Measurements from ENCODE around the gene TEX14. TPM values are rescaled to one million over a fixed set of nuclear protein-coding genes. Genes with fewer than 3 reads are reported as not detected.
A peak's percentile ranks its signal among the peaks of the same experiment; 100 is the strongest.
"Not testable (repeated sequence)": the region's sequence is repeated elsewhere in the genome, so short reads cannot be mapped to it uniquely, and the experiment has no call there.

Gene TEX14
- total RNA-seq, 1 experiment from 2014 or later = not detected

DNA sequence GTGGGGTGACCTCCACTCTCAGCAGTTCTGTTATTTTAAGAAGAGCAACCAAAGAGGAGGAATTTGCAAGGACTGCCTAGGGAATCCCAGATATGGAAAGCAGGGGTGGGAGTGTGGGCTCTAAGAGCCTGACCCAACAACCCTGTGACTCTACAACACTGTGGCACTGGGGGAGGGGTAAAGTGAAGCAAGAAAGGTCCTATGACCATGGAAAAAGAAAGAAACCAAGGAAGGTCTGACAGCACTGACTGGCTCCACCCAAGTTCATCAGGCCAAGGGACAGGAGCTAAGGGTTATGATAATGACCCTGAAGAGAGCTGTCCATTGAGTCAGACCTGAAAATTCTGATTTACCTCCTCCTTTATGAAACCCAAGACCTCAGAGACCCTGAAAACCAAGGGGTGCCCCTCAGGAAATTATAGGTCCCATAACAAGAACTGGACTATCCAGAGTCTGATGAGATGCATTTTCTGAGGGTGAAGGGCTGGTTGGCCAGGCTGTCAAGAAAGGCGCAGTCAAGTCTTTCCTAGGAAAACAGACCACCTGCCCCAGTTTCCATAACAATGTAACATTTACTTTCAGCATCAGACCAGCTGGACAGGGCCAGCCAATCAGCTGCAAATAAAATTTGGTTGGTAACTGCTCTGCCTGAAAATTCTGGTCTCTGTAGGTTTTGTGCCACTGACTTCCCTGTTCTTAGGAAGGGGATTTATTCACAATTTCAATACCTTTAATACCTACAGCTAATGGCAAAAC, 123.6 kb downstream of the TEX14 start:
- DNase-seq (ENCODE audit: low spot score) = no peak

DNA sequence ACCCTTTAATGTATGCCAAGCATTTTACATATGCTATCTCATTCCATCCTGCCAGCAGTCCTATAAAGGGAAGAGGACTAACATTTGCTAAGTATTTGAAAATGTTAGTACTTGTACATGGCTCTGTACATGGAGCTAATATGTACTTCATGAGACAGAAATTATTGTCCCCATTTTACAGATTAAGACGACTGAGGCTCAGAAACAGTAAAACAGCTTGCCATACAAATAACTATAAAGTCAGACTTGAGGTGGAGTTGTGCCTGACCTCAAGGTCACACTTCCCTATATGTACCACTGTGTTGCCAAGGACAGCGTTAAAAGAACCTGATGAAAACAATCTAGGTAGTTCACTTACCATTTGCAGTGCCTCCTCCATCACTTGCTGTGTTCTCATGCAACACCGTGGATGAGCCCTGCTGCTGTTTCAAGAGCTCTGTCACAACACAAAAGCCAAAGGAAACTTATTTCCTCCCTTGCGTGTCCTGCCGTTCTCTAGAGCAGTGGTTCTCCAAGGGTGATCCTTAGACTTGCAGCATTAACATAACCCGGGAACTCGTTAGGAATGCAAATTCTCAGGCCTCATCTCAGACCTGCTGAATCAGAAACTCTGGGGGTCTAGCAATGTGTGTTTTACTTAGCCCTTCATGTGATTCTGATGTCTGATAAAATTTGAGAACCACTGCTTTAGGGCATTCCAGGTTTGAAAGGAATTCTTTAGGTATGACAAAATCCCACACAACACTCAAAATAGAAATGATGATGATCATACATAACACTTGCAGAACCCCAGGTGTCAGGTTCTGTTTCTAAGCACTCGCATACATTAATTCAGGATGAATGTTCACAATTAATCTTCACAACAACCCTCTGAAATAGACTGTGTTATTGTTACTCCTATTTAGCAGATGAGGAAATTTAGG, 126.2 kb downstream of the TEX14 start:
- DNase-seq (ENCODE audit: low spot score) = no peak

DNA sequence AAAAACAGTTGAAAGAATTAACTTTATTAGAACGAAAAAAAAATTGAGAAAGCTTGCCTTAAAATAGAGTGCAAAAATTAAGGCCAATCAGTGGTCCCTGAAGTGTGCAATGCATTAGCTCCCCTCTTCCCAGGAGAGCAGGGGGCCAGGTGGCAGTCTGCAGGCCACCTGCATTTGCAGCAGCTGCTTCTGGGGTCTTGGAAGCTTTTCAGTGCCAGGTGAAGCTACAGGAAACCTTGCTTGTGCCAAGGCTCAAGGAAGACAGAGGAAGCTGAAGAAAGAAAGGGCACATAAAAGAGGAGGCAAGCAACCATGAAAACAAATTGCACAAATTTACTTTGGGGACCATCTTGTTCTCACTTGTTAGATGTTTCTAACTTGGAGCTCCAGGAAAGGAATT, 126.9 kb downstream of the TEX14 start:
- DNase-seq (ENCODE audit: low spot score) = no peak

DNA sequence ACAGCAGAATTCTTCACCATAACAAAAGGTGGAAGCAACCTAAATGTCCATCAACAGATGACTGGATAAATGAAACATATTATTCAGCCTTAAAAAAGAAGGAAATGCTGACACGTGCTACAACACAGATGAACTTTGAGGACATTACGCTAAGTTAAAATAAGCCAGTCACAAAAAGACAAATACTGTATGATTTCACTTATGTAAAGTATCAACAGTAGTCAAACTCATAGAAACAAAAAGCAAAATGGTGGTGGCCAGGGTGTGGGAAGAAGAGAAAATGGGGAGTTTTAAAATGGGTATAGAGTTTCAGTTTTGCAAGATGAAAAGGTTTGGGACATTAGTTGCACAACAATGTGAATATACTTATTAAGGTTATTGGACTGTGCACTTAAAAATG, 127.6 kb downstream of the TEX14 start:
- DNase-seq (ENCODE audit: low spot score) = no peak

DNA sequence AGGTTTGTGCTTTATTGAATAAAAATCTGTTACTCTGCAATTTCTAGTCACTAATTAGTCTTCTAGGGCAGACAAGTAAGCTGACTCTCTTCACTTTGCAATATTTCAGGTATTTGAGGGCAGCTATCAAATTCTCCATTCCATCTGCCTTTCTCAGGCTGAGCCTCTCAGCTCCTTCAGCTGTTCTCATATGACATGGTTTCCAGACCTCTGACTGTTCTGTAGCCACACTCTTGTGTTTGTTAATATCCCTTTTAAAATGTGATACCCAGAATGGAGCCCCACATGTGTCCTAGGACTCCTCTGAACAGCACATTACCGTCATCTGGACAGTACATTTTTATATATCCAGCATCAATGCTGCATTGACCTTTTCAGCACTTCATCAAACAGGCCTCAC, 131.3 kb downstream of the TEX14 start:
- DNase-seq (ENCODE audit: low spot score) = no peak

DNA sequence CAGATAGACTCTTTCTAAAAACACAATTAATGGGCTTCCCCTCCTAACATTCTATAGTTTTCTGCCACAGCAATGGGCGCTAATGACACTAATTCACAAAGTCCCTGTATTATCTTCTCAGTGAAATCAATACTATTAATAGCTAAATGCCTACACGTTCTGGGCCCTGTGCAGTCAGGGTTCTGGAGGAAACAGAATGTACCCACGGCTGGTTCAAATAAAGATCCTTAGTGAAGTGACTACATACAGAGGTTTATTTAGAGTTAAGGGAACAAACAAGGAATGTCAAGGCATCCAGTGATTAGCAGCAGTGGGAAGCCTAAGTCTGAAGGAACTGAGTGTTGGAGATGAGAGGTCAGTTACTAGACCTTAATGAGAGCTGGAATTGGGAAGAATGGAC, 133.9 kb downstream of the TEX14 start:
- no peak for DNase-seq (ENCODE audit: low spot score)

DNA sequence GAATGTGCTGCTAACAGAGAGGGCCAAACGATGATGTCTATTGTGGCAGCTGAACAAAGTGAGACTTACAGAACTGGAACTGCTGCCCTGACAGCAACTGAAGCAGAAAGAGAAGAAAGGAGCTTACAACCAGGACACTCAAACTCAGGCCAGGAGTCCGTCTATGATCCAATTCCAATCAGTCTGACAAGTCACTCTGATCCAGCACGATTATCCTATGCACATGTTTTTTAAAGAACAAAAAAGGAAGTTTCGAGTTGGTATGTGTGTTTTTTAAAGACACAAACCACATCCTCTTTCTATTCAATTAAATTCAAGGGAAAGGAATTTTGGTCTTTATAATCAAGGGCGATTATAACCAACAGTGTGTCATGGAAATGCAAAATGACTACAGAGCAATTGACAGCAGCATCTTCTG, 135.0 kb downstream of the TEX14 start:
- DNase-seq (ENCODE audit: low spot score) = no peak

DNA sequence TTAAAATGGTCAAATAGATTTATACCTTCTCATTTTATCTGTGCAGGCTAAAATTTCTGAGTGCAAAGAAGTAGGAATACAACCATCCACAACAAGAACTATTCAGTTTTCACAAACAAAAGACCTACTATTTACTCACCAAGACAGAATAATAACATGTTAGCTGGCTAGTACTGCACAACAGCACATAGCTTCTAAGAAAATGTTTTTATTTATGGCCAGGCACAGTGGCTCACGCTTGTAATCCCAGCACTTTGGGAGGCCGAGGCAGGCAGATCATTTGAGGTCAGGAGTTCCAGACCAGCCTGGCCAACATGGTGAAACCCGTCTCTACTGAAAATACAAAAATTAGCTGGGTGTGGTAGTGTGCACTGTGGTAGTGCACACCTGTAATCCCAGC, 136.7 kb downstream of the TEX14 start:
- not testable (repeated sequence) for DNase-seq (ENCODE audit: low spot score)

DNA sequence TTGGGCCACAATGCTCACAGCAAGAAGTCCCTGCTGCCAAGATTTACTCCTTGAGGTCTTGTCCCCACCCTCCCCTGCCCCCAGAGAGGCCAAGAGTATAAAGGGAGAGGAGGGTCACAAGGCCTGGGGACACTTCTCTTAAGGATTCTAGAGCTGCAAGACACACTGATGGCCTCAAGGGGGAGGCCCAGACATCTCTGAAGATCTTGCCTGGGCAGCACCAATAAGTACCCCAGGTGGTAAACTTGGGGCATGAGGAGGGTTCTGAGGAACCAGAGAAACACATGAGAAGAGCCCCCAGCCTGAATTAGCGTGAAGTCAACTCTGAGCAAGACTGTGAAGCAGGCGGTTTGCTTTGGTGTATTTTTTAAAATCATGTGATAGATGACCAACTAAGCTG, 150.6 kb downstream of the TEX14 start:
- peak; percentile 15 for DNase-seq (ENCODE audit: low spot score)

DNA sequence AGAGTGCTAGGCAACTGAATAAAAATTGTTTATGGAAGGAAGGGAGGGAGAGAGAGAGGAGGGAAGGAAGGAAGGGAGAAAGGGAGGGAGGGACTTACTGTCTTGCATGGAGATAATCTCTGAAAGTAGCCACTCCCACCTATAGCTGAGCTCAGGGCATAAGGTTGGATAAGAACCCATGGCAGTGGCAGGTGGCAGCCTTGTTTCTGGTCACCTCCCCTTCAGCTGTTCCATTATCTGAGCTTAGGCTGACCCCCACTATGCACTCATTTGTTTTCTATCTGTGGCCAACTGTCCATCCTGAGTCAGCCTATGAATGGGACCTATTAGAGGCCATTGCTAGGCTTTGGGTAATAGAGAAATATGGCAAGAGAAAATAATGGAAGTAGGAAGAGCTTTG, 152.1 kb downstream of the TEX14 start:
- DNase-seq (ENCODE audit: low spot score) = no peak

DNA sequence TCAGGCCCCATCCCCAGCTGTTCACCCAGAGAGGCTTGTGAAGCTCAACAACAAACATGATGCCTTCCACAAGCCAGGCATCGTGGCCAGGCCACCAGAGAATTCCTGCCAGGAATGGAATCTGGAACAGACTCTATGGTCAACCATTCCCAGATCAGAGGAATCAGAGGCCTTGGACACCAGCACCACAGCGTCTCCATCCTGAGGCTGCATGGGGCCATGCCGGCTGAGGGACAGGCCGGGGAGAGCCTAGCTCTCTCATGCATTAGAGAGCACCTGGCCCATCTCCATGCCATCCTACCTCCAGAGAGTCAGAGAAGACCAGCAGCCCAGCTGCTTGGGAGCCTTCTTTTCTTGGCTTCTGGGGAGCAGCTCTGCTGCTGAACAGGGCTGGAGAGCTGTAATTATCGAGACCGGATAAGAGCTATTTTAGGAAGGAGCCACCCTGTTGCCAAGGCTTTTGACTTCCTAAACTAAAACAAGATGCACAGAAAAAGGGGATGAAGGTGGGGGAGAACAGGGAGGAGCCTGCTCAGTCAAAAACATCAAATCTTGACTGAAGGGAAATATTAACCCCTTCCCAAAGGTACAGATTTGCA, 152.9 kb downstream of the TEX14 start:
- DNase-seq (ENCODE audit: low spot score) = no peak

DNA sequence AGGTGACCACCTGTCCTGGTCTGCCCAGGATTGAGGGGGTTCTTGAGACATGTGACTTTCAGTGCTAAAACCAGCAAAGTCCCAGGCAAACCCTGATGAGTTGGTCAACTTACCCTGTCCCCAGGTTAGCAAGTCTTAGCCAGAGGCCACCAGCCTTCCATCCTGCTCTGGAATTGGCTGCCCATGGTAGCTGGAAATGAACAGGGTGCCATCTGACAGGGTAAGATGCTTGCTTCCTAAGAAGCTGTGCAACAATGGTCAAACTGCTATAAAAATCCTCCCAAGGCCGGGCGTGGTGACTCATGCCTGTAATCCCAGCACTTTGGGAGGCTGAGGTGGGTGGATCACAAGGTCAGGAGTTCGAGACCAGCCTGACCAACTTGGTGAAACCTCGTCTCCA, 154.6 kb downstream of the TEX14 start:
- DNase-seq (ENCODE audit: low spot score) = no peak

DNA sequence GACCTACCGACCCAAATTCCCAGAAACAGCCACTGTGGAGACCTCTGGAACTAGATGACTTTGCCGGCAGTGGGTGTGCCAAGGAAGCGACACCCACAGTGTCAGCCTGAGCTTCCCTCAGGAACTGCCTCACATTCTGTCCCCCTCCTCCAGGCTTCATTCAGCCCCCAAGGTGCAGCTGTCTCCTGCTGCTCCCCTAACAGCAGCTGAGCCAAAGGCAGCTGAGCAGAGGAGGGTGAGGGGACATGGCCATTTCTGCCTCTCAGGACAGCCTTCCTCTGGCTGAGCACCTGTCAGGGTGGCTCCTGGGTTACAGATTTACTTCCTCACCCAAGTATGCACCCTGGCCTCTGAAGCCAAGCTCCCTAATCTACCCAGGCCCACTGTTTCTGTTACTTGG, 155.3 kb downstream of the TEX14 start:
- no peak for DNase-seq (ENCODE audit: low spot score)

DNA sequence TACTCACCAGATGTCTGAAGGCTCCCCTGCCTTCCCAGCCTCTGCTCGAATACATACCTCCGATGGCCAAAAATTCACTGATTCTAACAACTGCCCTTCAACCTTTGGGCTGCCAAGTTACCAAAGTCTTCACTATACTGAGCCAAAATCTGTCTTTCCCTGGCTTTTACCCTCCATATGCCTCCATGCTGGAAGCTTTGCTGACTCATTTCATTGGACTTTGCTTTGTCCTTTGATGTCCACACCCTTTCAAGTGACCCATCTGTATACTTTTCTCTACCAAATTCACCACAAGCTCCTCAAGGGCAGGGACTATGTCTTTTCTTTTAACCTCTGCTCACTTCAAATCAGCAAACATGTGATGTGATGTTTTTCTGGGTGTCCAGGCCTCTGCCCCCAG, 156.4 kb downstream of the TEX14 start:
- no peak for DNase-seq (ENCODE audit: low spot score)

DNA sequence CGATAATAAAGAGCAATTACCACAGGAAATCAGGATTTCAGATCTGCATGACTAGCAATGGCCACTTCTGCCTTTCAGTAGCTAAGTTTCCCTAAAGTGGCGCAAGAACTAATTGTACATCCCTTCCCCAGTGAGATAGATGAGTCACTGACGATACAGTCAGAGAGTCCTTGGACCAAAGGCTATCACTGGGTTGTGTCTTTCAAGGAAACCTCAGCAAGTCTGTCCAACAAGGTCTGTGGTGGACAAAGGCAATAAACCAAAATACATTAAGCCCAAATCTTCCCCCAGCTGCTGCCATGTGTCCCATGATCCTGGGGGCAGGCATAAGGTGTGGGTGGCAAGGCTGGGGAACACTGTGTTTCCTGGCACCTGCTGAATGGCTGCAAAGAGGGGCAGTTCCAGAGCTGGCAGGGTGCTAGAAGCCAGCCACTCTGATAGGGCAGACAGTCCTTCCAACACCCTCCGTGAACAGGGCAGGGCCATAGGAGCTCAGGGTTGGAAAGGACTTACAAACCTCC, 156.9 kb downstream of the TEX14 start:
- DNase-seq (ENCODE audit: low spot score) = no peak

DNA sequence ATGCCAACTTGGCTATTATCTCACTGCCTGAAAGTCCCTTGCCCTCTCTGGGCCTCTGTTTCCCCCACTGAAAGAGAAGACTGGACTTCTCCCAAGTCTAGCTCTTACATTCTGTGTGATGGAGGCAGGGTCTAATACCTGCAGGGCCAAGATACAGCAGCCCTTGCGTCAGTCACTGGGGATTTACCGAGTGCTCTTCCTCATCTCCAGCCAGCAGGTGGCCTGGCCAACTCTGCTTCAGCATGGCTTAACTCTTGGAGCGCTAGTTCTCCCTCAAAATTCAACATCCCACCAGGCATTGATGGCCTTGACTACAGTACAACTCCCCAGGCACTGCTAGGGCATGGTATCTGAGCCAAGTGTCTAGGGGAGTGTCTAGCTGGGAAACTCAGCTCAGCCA, 157.5 kb downstream of the TEX14 start:
- no peak for DNase-seq (ENCODE audit: low spot score)

DNA sequence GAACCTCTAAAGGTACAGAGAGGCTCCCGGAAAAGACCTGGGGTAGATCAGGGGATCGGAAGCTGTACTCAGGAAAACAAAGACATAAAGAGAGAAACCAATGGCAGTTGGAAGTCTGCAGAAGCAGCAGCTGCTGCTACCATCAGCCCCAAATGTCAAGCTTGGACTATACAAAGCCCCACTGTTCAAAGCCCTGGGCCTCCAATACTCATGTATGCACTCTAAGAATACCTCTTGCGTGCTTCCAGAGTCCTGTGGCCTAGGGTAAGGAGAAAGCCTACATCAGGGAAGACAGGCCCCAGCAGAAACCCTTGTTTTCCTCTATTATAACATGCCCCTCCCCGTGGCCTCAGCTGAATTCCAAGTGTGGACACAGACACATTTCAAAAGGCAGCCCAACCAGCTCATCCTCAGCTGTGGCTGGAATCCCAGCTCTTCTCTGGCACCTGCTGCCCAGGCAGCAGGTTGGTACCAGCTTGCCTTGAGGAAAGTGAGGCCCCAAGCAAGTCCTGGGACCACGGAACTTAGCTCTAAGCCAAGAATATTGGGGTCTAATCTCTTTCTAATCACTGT, 158.1 kb downstream of the TEX14 start:
- no peak for DNase-seq (ENCODE audit: low spot score)

DNA sequence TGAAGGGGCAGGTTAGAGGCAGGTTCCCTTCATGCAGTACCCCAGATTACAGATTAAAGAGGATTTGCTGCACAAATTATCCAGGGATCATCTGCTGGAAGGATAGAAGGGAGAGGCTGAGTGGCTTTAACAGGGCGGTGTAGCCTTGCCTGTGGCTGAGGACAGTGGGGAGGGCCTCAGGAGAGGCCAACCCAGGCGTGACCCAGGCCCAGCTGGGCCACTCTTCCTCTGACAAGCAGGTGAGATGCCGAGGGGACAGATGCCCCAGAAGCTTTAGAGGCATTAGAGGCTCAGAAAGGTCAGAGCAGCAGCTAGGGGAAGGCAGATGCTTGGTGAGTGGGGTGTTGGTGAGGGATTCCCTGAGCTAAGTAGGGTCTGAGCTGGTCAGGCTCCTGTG, 159.3 kb downstream of the TEX14 start:
- DNase-seq (ENCODE audit: low spot score) = no peak

DNA sequence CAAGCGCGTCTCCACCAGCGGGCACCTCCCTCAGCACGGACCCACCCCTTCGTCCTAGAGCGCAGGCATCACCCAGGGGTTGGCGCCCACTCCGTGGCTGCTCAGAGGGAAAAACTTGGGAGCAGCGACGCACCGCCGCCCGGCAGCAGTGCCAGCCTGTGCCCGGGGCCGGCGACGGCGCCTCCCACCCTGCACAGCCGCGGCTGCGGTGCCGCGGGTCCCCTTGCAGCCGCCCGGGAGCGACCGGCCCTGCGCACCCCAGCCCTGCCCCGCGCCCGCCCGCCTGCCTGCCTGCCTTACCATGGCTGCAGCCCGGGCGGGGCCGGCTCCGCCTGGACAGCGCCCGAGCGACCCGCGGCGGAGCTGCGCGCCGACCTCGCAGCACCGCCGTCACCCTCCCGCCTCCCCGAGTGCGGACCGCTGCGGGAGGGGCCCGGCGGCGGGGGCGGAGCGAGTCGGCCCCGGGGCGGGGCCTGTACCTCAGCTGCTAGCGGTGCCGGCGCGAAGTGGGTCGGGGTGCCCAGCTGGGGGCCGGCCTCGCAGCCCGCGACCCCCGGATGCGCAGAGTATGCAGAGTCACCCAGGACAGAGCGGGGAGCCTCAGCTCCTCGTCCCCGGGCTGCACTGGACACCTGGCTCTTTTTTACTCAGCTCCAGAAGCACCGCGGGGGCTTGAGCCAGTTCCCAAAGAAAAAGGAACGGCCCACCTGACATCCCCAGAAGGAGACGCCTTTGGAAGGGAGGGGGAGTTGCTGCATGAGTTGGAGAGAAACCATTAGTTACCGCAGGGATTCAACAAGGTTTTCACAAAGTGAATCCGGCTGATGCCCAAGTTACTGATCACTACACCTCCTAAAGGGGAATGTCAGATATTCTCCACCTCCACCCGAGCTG, 159.9 kb downstream of the TEX14 start:
- DNase-seq (ENCODE audit: low spot score) = peak; percentile 26

DNA sequence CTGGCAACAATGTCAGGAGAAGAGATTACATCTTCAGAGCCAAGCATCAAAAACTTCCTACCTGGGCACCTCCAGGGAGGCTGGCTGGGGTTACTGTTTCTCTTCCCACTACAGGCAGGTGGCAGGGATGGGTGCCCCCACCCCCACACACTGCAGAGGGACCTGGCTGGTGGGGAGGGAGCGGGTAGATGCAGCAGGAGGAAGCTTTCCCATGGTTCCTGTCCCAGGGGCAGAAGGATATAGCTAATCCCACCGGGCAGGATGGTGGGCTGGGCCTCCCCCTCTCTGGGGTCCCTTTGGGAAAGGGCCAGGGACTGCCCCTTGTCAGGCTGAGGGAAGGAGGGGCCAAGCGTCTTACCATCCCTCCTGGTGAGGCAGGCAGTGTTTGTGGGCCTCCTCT, 160.7 kb downstream of the TEX14 start:
- no peak for DNase-seq (ENCODE audit: low spot score)

DNA sequence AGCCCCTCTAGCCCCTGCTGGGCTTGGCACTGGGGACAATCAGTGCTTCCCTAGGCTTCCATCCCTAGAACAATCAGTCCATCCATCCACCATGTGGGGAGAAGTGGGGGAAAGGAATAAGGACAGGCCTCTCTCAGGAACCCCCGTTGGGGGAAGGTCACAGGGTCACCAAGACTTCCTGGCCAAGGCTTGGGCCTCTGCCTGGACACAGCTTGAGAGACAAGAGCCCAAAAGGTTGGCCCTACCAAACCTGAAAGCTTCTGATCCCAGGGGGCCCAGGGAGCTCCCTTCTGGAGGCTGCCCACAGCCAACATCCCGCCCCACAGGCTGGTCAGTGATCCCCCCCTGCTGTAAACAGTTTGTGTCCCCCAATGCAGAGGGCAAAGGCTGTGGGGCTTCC, 161.2 kb downstream of the TEX14 start:
- no peak for DNase-seq (ENCODE audit: low spot score)
